ENCODE measurements around the gene AADAC.
"Not testable (repeated sequence)": the region's sequence is repeated elsewhere in the genome, so short reads cannot be mapped to it uniquely, and the experiment has no call there.

Gene AADAC

GRCh38 chr3:151796105-151796680, 17.7 kb upstream of the AADAC start:
- DNase-seq (ENCODE audit: low read depth): no peak

GRCh38 chr3:151798466-151798865, 15.4 kb upstream of the AADAC start:
- DNase-seq (ENCODE audit: low read depth): no peak

GRCh38 chr3:151800431-151800830, 13.5 kb upstream of the AADAC start:
- DNase-seq (ENCODE audit: low read depth): no peak

GRCh38 chr3:151804267-151804666, 9.6 kb upstream of the AADAC start:
- no peak for DNase-seq (ENCODE audit: low read depth)

GRCh38 chr3:151806838-151807237, 7.1 kb upstream of the AADAC start:
- DNase-seq (ENCODE audit: low read depth): no peak

- not testable (repeated sequence) for DNase-seq (ENCODE audit: low read depth)
Observed at GRCh38 chr3:151808926-151809325, 5.0 kb upstream of the AADAC start.

- no peak for DNase-seq (ENCODE audit: low read depth)
Observed at GRCh38 chr3:151811474-151811873, 2.4 kb upstream of the AADAC start.

GRCh38 chr3:151814588-151814987, 672 bp downstream of the AADAC start:
- DNase-seq (ENCODE audit: low read depth): no peak

- peak; percentile 14 for DNase-seq (ENCODE audit: low read depth)
Observed at GRCh38 chr3:151816091-151816604, 2.2 kb downstream of the AADAC start.

- DNase-seq (ENCODE audit: low read depth): no peak
Observed at GRCh38 chr3:151817473-151817872, 3.6 kb downstream of the AADAC start.

- DNase-seq (ENCODE audit: low read depth): no peak
Observed at GRCh38 chr3:151818361-151818760, 4.4 kb downstream of the AADAC start.

- DNase-seq (ENCODE audit: low read depth): no peak
Observed at GRCh38 chr3:151819910-151820309, 6.0 kb downstream of the AADAC start.

- DNase-seq (ENCODE audit: low read depth): no peak
Observed at GRCh38 chr3:151827816-151828215, 13.9 kb downstream of the AADAC start.

GRCh38 chr3:151835751-151836525, 22.0 kb downstream of the AADAC start:
- DNase-seq (ENCODE audit: low read depth): no peak

GRCh38 chr3:151837057-151837456, 23.1 kb downstream of the AADAC start:
- DNase-seq (ENCODE audit: low read depth): peak; percentile 39

- DNase-seq (ENCODE audit: low read depth): peak; percentile 46
Observed at GRCh38 chr3:151838574-151839312, 24.8 kb downstream of the AADAC start.

GRCh38 chr3:151839313-151839631, 25.4 kb downstream of the AADAC start:
- no peak for DNase-seq (ENCODE audit: low read depth)

GRCh38 chr3:151841801-151842200, 27.9 kb downstream of the AADAC start:
- no peak for DNase-seq (ENCODE audit: low read depth)

GRCh38 chr3:151843275-151843674, 29.4 kb downstream of the AADAC start:
- no peak for DNase-seq (ENCODE audit: low read depth)

GRCh38 chr3:151845306-151845905, 31.5 kb downstream of the AADAC start:
- no peak for DNase-seq (ENCODE audit: low read depth)

GRCh38 chr3:151850065-151850464, 36.1 kb downstream of the AADAC start:
- DNase-seq (ENCODE audit: low read depth): not testable (repeated sequence)

GRCh38 chr3:151852074-151852811, 38.3 kb downstream of the AADAC start:
- no peak for DNase-seq (ENCODE audit: low read depth)
